PC-3 (cell line): ENCODE results near the gene SDC1. TPM values are rescaled to one million over a fixed set of nuclear protein-coding genes. Genes with fewer than 3 reads are reported as not detected.

Experiments used
- ATAC-seq: fragments of 200-7000 bp; cut with Tn5 transposase; 2 replicates; pipeline ENCODE4 v1.9.1; 2020; ENCODE audit warnings: mild to moderate bottlenecking, moderate library complexity
- BruUV-seq: library from RNA; stranded (reverse); fragments of 400-500 nt; replicated peaks from 2 replicates; lab custom pipeline; 2021; lab: Mats Ljungman, UMichigan
- CTCF ChIA-PET: fragments of 300-600 bp; sonication (Branson Sonifier 250); formaldehyde crosslinking; loops from one replicate; lab custom pipeline; 2022; ENCODE audit warnings: antibody characterized with exemption; lab: Charles Lee
- POLR2A ChIA-PET: fragments of 300-600 bp; sonication (Branson Sonifier 250); formaldehyde crosslinking; loops from one replicate; lab custom pipeline; 2022; ENCODE audit warnings: antibody characterized with exemption; ENCODE audit not compliant: unreplicated experiment; lab: Charles Lee
- DNase-seq: peaks from one replicate; pipeline ENCODE4 v3.0.0-alpha.2; 2015
- H2AFZ ChIP-seq: fragments of 300-600 bp; sonication (generic); 2 replicates; pipeline ENCODE4 v1.6.0; 2016; ENCODE audit warnings: antibody characterized with exemption, low read length
- H3F3A ChIP-seq: fragments of 300-600 bp; sonication (generic); one replicate; pipeline ENCODE4 v1.6.0; 2017; ENCODE audit warnings: antibody characterized with exemption, low read length, control low read depth, mild to moderate bottlenecking; ENCODE audit not compliant: unreplicated experiment
- H3K27ac ChIP-seq: fragments of 300-600 bp; sonication (generic); 2 replicates; pipeline ENCODE4 v1.5.1; 2016; ENCODE audit warnings: mild to moderate bottlenecking, low read length
- H3K27me3 ChIP-seq: fragments of 300-600 bp; sonication (generic); 2 replicates; pipeline ENCODE4 v1.6.1; 2016; ENCODE audit warnings: low read length, mixed read lengths
- H3K36me3 ChIP-seq: fragments of 300-600 bp; sonication (generic); 2 replicates; pipeline ENCODE4 v1.6.1; 2016; ENCODE audit warnings: low read depth, mixed run types, low read length, mixed read lengths
- H3K4me1 ChIP-seq: fragments of 300-600 bp; sonication (generic); 2 replicates; pipeline ENCODE4 v1.5.1; 2016; ENCODE audit warnings: low read length; ENCODE audit not compliant: insufficient read depth
- H3K4me2 ChIP-seq: fragments of 300-600 bp; sonication (generic); 2 replicates; pipeline ENCODE4 v1.6.0; 2016; ENCODE audit warnings: low read length
- H3K4me3 ChIP-seq: fragments of 300-600 bp; sonication (generic); 2 replicates; pipeline ENCODE4 v1.5.1; 2016; ENCODE audit warnings: mild to moderate bottlenecking, low read length, mixed read lengths
- H3K79me2 ChIP-seq: fragments of 300-600 bp; sonication (generic); 2 replicates; pipeline ENCODE4 v1.6.1; 2017; ENCODE audit warnings: low read length, mixed read lengths
- H3K9ac ChIP-seq: fragments of 300-600 bp; sonication (generic); 2 replicates; pipeline ENCODE4 v1.6.0; 2016; ENCODE audit warnings: mild to moderate bottlenecking, low read length
- H3K9me2 ChIP-seq: fragments of 300-600 bp; sonication (generic); replicated peaks from 2 replicates; pipeline ENCODE4 v1.6.1; 2016; ENCODE audit warnings: mixed run types, low read length, mixed read lengths
- H3K9me3 ChIP-seq: fragments of 300-600 bp; sonication (generic); 2 replicates; pipeline ENCODE4 v1.6.1; 2016; ENCODE audit warnings: low read length, mixed read lengths
- H4K20me1 ChIP-seq: fragments of 300-600 bp; sonication (generic); 2 replicates; pipeline ENCODE4 v1.6.1; 2016; ENCODE audit warnings: low read length, mixed read lengths
- EZH2 ChIP-seq: fragments of 300-600 bp; sonication (generic); IDR thresholded peaks from one replicate; pipeline ENCODE4 v1.6.1; 2017; ENCODE audit warnings: antibody characterized with exemption, mild to moderate bottlenecking, low read length; ENCODE audit not compliant: unreplicated experiment
- EZH2phosphoT487 ChIP-seq: fragments of 300-600 bp; sonication (generic); IDR thresholded peaks from 2 replicates; pipeline ENCODE4 v1.6.1; 2018; ENCODE audit warnings: mild to moderate bottlenecking, antibody characterized with exemption, low read length, borderline replicate concordance
- intact Hi-C: fragments of 100-400 bp; cut with micrococcal nuclease; formaldehyde crosslinking; loops from 2 replicates; pipeline ENCODE4 v1.9.0; 2023
- total RNA-seq: library from RNA; depleted of rRNA; stranded (reverse); fragments of >200 nt; gene quantifications from 2 replicates; pipeline ENCODE4 v1.2.3, GENCODE V29; 2014
- TF ChIP-seq, protein P1 (sequence below): fragments of 300-600 bp; sonication (generic); conservative IDR thresholded peaks from 2 replicates; pipeline ENCODE4 v1.5.1; 2017; ENCODE audit warnings: antibody characterized with exemption, low read depth, mild to moderate bottlenecking, low read length

The SDC1 gene
- total RNA-seq, 1 experiment from 2014 or later: 358 TPM

DNA sequence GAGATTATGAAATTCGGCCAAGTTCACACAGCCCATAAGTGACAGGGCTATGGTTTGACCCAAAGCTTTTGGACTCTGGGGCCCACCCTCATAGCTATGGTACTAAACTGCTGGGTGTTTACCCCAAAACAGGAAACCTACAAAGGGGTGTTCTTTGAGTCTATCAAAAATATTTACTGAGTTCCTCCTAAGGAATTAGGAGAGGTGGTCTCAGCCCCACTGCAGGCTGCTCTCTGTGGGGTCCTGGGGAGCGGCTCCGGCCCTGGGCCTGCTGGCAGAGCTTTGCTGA, 45.5 kb downstream of the SDC1 start:
- Histone ChIP-seq H3K9ac (0 out of 2 replicates have a peak overlapping the region, but pooled peaks have one; percentile 25), H3K79me2 (no peaks in the 10 kb centered on the region), H3K4me2 (peak overlapping the region; percentile 30), H3K4me3 (no peak overlapping the region), H3K36me3 (no peaks in the 10 kb centered on the region), H3K9me3 (no peaks in the 10 kb centered on the region), H3K4me1 (peaks cover 44% of the 10 kb centered on the region), H4K20me1 (no peaks in the 10 kb centered on the region), H2AFZ (peak overlapping the region; percentile 70), H3K27me3 (no peaks in the 10 kb centered on the region), H3K27ac (peak overlapping the region; percentile 68), H3F3A (no peaks in the 10 kb centered on the region), H3K9me2 (no peaks in the 10 kb centered on the region)
- DNase-seq (no peak), ATAC-seq (no peak)
- CTCF ChIA-PET: interaction anchor here (0.5 to 1.2 kb wide), 3 partner anchors 46 to 86 kb away, joined by 3 to 6 read pairs (median 4); partner anchors contain the start of gene SDC1
- no TSS peak for BruUV-seq
- intact Hi-C loops: no loop called here
- TF ChIP-seq EZH2 (no peak), EZH2phosphoT487 (no peak)
- TF ChIP-seq, protein P1, sequence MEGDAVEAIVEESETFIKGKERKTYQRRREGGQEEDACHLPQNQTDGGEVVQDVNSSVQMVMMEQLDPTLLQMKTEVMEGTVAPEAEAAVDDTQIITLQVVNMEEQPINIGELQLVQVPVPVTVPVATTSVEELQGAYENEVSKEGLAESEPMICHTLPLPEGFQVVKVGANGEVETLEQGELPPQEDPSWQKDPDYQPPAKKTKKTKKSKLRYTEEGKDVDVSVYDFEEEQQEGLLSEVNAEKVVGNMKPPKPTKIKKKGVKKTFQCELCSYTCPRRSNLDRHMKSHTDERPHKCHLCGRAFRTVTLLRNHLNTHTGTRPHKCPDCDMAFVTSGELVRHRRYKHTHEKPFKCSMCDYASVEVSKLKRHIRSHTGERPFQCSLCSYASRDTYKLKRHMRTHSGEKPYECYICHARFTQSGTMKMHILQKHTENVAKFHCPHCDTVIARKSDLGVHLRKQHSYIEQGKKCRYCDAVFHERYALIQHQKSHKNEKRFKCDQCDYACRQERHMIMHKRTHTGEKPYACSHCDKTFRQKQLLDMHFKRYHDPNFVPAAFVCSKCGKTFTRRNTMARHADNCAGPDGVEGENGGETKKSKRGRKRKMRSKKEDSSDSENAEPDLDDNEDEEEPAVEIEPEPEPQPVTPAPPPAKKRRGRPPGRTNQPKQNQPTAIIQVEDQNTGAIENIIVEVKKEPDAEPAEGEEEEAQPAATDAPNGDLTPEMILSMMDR: no peak
- POLR2A ChIA-PET: no interaction called here

DNA sequence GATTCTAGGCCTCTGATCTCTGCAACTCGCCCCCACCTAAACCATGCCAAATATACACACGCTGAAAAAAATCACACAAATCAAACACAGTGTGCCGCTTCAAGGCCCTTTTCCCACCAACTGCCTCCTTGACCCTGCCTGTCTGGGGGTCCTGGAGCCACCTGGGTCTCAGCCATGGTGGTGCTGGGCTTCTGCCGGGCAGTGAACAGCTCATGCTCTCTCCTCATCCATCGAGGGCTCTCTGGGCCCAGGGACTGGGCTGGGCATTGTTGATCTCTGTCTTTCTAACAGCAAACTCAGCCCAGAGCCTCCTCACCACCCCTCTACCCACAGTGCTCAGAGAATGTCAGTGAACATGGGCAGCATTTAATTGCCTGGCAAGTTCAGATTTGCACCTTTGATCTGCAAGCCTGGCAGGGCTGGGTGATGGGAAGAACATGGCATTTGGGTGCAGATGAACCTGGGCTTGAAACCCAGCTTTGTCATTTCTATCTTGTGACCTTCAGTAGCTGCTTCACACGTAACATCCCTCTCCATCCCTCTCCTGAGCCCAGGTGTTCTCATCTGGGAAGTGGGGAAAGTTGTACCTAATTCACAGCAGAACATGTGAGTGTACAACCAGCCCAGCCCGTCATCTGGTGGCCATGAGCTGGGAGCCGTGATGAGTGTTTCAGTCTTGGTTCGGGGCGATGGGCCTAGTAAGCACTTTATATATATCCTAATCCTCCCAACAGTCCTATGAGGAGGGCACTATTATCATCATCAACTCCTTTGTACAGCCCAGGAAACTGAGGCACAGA, 46.1 kb downstream of the SDC1 start:
- no peaks in the 10 kb centered on the region for H3K27me3 ChIP-seq
- no peak overlapping the region for H3K4me3 ChIP-seq
- no peaks in the 10 kb centered on the region for H3K79me2 ChIP-seq
- H3K9me2 ChIP-seq: no peaks in the 10 kb centered on the region
- DNase-seq (no peak), ATAC-seq (no peak)
- H3K9me3 ChIP-seq: no peaks in the 10 kb centered on the region
- intact Hi-C loops: no loop called here
- no peaks in the 10 kb centered on the region for H4K20me1 ChIP-seq
- no peak overlapping the region for H2AFZ ChIP-seq
- H3K27ac ChIP-seq: peak overlapping the region; percentile 68
- CTCF ChIA-PET: interaction anchor here (1.1 to 1.2 kb wide), 2 partner anchors 46 to 53 kb away, joined by 4 to 6 read pairs; partner anchors contain the start of gene SDC1
- no peak overlapping the region for H3K9ac ChIP-seq
- no TSS peak for BruUV-seq
- H3K36me3 ChIP-seq: no peaks in the 10 kb centered on the region
- POLR2A ChIA-PET: no interaction called here
- H3F3A ChIP-seq: no peaks in the 10 kb centered on the region
- H3K4me1 ChIP-seq: peaks cover 38% of the 10 kb centered on the region
- TF ChIP-seq, protein P1: no peak
- TF ChIP-seq EZH2phosphoT487 (no peak), EZH2 (no peak)
- H3K4me2 ChIP-seq: peak overlapping the region; percentile 30; the same call in 1 of the 2 replicates

DNA sequence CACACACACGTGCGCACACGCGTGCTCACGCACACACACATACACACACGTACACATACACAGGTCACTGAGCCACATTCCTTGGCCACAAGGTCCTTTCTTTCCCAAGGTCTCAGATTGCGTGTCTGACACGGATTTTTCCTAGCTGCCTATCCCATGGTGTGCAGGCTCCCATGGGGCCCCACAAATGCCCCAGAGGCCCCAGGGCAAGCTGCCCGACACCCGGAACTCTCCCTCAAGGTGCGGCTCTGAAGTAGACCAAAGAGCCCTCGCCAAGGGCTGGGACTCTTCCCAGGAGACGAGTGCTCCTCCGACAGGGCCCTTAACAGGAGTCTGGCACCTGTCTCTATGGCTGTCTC, 46.7 kb downstream of the SDC1 start:
- POLR2A ChIA-PET: no interaction called here
- Histone ChIP-seq H3K79me2 (no peaks in the 10 kb centered on the region), H3K4me2 (no peak overlapping the region), H3K4me1 (peaks cover 32% of the 10 kb centered on the region), H3K9ac (no peak overlapping the region), H3K27me3 (no peaks in the 10 kb centered on the region), H3K4me3 (no peak overlapping the region), H3K9me3 (no peaks in the 10 kb centered on the region), H3F3A (no peaks in the 10 kb centered on the region), H3K27ac (no peak overlapping the region), H4K20me1 (no peaks in the 10 kb centered on the region), H3K9me2 (no peaks in the 10 kb centered on the region), H3K36me3 (no peaks in the 10 kb centered on the region), H2AFZ (no peak overlapping the region)
- intact Hi-C loops: no loop called here
- CTCF ChIA-PET: no interaction called here
- ATAC-seq (no peak), DNase-seq (no peak)
- no TSS peak for BruUV-seq
- TF ChIP-seq EZH2phosphoT487: no peak
